ENCODE results near the gene A1CF. TPM values are rescaled to one million over a fixed set of nuclear protein-coding genes. Genes with fewer than 3 reads are reported as not detected.

A1CF gene, protein sequence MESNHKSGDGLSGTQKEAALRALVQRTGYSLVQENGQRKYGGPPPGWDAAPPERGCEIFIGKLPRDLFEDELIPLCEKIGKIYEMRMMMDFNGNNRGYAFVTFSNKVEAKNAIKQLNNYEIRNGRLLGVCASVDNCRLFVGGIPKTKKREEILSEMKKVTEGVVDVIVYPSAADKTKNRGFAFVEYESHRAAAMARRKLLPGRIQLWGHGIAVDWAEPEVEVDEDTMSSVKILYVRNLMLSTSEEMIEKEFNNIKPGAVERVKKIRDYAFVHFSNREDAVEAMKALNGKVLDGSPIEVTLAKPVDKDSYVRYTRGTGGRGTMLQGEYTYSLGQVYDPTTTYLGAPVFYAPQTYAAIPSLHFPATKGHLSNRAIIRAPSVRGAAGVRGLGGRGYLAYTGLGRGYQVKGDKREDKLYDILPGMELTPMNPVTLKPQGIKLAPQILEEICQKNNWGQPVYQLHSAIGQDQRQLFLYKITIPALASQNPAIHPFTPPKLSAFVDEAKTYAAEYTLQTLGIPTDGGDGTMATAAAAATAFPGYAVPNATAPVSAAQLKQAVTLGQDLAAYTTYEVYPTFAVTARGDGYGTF
- total RNA-seq (2014; rRNA removed; shearing (Covaris generic)) (not detected in 2 replicates), polyA plus RNA-seq (2016; fragmentation: Nextera tagmentation; extraction: Ambion mirVana) (0.05 TPM in 2 replicates)
- long read RNA-seq = 0 reads

DNA sequence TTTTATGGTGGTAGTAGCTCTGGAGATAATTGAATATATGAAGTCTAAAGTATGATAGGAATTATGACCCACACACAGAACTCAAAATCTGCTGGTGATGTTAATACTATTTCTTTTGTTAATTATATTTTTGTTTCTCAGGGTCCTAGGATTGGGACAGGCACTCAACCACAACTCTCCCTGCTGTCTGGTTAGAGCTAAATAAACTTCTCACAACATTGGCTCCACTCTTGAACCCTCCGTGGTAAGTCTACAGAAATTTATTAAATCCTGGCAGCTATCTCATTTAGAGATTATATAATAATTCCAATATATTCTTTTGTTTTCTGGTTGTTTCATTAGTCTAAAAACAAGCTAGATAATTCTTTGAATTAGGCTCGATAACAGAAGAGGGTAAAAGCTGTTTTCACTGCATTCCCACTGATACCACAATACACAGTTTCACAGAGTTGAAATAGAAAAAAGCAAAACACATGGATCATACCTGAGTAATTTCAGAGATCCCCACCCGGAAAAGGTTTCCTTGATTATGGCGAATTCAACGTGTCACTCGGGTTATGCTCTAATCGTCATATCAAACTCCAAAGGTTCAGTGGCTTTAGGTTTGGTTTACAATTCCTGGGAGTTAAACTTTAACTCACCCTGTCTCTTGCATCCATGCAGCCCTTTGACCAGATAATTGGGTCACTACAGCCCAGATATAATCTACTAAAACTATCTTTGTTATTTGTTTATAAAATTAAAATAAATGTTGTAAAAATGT is at the start of gene A1CF:
A1CF (minus strand) TSS at position 531 of the 763 bp plus-strand sequence. CDS start 25,687 bp downstream, outside the sequence.
- no peaks in the 10 kb centered on the region for H3F3A ChIP-seq (replicated peaks; ENCODE audit: low read depth)
- H3K9me2 ChIP-seq (ENCODE audit: insufficient read depth) = no peaks in the 10 kb centered on the region
- no peak within 1 kb of the TSS for H3K27ac ChIP-seq (ENCODE audit: low read depth)
- no peaks in the 10 kb centered on the region for H3K4me1 Mint-ChIP-seq
- H3K27me3 Mint-ChIP-seq (ENCODE audit: insufficient read depth, low read depth, poor library complexity) = peaks cover 4% of the 10 kb centered on the region
- H3K27me3 ChIP-seq (ENCODE audit: insufficient read depth) = no peaks in the 10 kb centered on the region
- no peak for DNase-seq (ENCODE audit: low spot score)
- H4K20me1 ChIP-seq (replicated peaks; ENCODE audit: insufficient read depth) = no peaks in the 10 kb centered on the region
- no peak within 1 kb of the TSS for H3K4me2 ChIP-seq
- no peaks in the 10 kb centered on the region for H3K36me3 ChIP-seq (ENCODE audit: insufficient read depth)
- H3K4me3 ChIP-seq = no peak within 1 kb of the TSS
- H3K27ac Mint-ChIP-seq = no peak within 1 kb of the TSS
- H3K9me3 Mint-ChIP-seq = no peaks in the 10 kb centered on the region
- H3K4me1 ChIP-seq (ENCODE audit: insufficient read depth) = no peaks in the 10 kb centered on the region
- H2AFZ ChIP-seq = no peak within 1 kb of the TSS
- no peak for ATAC-seq
- H3K36me3 Mint-ChIP-seq (ENCODE audit: low read depth) = no peaks in the 10 kb centered on the region
- no peaks in the 10 kb centered on the region for H3K79me2 ChIP-seq (replicated peaks; ENCODE audit: insufficient read depth)
- no peak within 1 kb of the TSS for H3K4me3 Mint-ChIP-seq
- no peak for TF ChIP-seq ZNF114 (CRISPR knock-in tag; IDR thresholded peaks at IDR 0.05)
- no peak for TF ChIP-seq JUNB (IDR thresholded peaks at IDR 0.05; ENCODE audit: unreplicated experiment)
- TF ChIP-seq, protein P1, sequence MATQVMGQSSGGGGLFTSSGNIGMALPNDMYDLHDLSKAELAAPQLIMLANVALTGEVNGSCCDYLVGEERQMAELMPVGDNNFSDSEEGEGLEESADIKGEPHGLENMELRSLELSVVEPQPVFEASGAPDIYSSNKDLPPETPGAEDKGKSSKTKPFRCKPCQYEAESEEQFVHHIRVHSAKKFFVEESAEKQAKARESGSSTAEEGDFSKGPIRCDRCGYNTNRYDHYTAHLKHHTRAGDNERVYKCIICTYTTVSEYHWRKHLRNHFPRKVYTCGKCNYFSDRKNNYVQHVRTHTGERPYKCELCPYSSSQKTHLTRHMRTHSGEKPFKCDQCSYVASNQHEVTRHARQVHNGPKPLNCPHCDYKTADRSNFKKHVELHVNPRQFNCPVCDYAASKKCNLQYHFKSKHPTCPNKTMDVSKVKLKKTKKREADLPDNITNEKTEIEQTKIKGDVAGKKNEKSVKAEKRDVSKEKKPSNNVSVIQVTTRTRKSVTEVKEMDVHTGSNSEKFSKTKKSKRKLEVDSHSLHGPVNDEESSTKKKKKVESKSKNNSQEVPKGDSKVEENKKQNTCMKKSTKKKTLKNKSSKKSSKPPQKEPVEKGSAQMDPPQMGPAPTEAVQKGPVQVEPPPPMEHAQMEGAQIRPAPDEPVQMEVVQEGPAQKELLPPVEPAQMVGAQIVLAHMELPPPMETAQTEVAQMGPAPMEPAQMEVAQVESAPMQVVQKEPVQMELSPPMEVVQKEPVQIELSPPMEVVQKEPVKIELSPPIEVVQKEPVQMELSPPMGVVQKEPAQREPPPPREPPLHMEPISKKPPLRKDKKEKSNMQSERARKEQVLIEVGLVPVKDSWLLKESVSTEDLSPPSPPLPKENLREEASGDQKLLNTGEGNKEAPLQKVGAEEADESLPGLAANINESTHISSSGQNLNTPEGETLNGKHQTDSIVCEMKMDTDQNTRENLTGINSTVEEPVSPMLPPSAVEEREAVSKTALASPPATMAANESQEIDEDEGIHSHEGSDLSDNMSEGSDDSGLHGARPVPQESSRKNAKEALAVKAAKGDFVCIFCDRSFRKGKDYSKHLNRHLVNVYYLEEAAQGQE (IDR thresholded peaks at IDR 0.05; ENCODE audit: unreplicated experiment) = no peak
- TF ChIP-seq, protein P2, sequence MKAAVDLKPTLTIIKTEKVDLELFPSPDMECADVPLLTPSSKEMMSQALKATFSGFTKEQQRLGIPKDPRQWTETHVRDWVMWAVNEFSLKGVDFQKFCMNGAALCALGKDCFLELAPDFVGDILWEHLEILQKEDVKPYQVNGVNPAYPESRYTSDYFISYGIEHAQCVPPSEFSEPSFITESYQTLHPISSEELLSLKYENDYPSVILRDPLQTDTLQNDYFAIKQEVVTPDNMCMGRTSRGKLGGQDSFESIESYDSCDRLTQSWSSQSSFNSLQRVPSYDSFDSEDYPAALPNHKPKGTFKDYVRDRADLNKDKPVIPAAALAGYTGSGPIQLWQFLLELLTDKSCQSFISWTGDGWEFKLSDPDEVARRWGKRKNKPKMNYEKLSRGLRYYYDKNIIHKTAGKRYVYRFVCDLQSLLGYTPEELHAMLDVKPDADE (IDR thresholded peaks at IDR 0.05) = no peak
- no peak for TF ChIP-seq POLR2AphosphoS5 (IDR thresholded peaks at IDR 0.05; ENCODE audit: low read depth)
- TF ChIP-seq EZH2phosphoT487 (IDR thresholded peaks at IDR 0.05; ENCODE audit: unreplicated experiment) = no peak
- TF ChIP-seq STAT1 (IDR thresholded peaks at IDR 0.05; ENCODE audit: unreplicated experiment) = no peak
- no peak for TF ChIP-seq EZH2 (IDR thresholded peaks at IDR 0.05; ENCODE audit: low read depth, unreplicated experiment)
- TF ChIP-seq, protein P3, sequence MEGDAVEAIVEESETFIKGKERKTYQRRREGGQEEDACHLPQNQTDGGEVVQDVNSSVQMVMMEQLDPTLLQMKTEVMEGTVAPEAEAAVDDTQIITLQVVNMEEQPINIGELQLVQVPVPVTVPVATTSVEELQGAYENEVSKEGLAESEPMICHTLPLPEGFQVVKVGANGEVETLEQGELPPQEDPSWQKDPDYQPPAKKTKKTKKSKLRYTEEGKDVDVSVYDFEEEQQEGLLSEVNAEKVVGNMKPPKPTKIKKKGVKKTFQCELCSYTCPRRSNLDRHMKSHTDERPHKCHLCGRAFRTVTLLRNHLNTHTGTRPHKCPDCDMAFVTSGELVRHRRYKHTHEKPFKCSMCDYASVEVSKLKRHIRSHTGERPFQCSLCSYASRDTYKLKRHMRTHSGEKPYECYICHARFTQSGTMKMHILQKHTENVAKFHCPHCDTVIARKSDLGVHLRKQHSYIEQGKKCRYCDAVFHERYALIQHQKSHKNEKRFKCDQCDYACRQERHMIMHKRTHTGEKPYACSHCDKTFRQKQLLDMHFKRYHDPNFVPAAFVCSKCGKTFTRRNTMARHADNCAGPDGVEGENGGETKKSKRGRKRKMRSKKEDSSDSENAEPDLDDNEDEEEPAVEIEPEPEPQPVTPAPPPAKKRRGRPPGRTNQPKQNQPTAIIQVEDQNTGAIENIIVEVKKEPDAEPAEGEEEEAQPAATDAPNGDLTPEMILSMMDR (conservative IDR thresholded peaks at IDR 0.05; ENCODE audit: low read depth in 2 of 2) = no peak
- TF ChIP-seq, protein P4, sequence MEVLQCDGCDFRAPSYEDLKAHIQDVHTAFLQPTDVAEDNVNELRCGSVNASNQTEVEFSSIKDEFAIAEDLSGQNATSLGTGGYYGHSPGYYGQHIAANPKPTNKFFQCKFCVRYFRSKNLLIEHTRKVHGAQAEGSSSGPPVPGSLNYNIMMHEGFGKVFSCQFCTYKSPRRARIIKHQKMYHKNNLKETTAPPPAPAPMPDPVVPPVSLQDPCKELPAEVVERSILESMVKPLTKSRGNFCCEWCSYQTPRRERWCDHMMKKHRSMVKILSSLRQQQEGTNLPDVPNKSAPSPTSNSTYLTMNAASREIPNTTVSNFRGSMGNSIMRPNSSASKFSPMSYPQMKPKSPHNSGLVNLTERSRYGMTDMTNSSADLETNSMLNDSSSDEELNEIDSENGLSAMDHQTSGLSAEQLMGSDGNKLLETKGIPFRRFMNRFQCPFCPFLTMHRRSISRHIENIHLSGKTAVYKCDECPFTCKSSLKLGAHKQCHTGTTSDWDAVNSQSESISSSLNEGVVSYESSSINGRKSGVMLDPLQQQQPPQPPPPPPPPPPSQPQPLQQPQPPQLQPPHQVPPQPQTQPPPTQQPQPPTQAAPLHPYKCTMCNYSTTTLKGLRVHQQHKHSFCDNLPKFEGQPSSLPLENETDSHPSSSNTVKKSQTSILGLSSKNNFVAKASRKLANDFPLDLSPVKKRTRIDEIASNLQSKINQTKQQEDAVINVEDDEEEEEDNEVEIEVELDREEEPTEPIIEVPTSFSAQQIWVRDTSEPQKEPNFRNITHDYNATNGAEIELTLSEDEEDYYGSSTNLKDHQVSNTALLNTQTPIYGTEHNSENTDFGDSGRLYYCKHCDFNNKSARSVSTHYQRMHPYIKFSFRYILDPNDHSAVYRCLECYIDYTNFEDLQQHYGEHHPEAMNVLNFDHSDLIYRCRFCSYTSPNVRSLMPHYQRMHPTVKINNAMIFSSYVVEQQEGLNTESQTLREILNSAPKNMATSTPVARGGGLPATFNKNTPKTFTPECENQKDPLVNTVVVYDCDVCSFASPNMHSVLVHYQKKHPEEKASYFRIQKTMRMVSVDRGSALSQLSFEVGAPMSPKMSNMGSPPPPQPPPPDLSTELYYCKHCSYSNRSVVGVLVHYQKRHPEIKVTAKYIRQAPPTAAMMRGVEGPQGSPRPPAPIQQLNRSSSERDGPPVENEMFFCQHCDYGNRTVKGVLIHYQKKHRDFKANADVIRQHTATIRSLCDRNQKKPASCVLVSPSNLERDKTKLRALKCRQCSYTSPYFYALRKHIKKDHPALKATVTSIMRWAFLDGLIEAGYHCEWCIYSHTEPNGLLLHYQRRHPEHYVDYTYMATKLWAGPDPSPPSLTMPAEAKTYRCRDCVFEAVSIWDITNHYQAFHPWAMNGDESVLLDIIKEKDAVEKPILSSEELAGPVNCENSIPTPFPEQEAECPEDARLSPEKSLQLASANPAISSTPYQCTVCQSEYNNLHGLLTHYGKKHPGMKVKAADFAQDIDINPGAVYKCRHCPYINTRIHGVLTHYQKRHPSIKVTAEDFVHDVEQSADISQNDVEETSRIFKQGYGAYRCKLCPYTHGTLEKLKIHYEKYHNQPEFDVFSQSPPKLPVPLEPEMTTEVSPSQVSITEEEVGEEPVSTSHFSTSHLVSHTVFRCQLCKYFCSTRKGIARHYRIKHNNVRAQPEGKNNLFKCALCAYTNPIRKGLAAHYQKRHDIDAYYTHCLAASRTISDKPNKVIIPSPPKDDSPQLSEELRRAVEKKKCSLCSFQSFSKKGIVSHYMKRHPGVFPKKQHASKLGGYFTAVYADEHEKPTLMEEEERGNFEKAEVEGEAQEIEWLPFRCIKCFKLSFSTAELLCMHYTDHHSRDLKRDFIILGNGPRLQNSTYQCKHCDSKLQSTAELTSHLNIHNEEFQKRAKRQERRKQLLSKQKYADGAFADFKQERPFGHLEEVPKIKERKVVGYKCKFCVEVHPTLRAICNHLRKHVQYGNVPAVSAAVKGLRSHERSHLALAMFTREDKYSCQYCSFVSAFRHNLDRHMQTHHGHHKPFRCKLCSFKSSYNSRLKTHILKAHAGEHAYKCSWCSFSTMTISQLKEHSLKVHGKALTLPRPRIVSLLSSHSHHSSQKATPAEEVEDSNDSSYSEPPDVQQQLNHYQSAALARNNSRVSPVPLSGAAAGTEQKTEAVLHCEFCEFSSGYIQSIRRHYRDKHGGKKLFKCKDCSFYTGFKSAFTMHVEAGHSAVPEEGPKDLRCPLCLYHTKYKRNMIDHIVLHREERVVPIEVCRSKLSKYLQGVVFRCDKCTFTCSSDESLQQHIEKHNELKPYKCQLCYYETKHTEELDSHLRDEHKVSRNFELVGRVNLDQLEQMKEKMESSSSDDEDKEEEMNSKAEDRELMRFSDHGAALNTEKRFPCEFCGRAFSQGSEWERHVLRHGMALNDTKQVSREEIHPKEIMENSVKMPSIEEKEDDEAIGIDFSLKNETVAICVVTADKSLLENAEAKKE (CRISPR knock-in tag; IDR thresholded peaks at IDR 0.05) = no peak
- no peak for TF ChIP-seq ZNF331 (CRISPR knock-in tag; IDR thresholded peaks at IDR 0.05; ENCODE audit: low read depth)
